MG63 (cell line): Measurements from ENCODE around the gene PREX1. TPM values are rescaled to one million over a fixed set of nuclear protein-coding genes. Genes with fewer than 3 reads are reported as not detected.

ENCODE experiments used
- DNase-seq: peaks from one replicate; pipeline ENCODE4 v3.0.0-alpha.2; 2020
- H3K27me3 ChIP-seq: fragments of 250-450 bp; sonication (Bioruptor Pico); 2 replicates; pipeline ENCODE4 v1.5.1; 2020; ENCODE audit warnings: mild to moderate bottlenecking, moderate library complexity
- H3K36me3 ChIP-seq: fragments of 250-450 bp; sonication (Bioruptor Pico); 2 replicates; pipeline ENCODE4 v1.5.1; 2020; ENCODE audit warnings: mild to moderate bottlenecking, moderate library complexity
- H3K4me3 ChIP-seq: fragments of 250-450 bp; sonication (Bioruptor Pico); 2 replicates; pipeline ENCODE4 v1.5.1; 2020; ENCODE audit warnings: mild to moderate bottlenecking, moderate library complexity
- H3K9me3 ChIP-seq: fragments of 250-450 bp; sonication (Bioruptor Pico); 2 replicates; pipeline ENCODE4 v1.5.1; 2020; ENCODE audit warnings: mild to moderate bottlenecking, moderate library complexity
- total RNA-seq: library from RNA; depleted of rRNA; stranded (reverse); fragments of >200 nt; shearing (Covaris generic); gene quantifications from 2 replicates; pipeline ENCODE4 v1.2.3, GENCODE V29; 2014; ENCODE audit warnings: low replicate concordance

Gene PREX1
- total RNA-seq, 1 experiment from 2014 or later: 5.8 TPM

DNA sequence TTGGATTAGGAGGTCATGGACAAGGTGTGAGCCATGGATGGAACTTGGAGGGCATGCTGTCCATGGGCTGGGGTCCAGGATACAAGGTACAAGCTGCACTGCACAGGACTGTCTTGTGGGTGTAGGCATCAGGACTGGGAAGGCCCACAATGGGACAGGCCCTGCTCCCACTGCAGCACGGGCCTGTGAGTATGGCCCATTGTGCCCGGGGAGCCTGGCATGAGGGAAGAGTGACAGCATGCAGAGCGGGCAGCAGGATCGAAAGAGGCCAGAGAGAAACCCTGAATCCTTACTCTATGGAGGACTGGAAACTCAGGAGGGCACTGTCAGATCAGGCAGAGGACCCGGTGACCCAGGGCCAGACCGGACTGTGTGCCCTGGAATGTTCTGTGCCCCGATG is 211.3 kb downstream of the PREX1 start:
- Histone ChIP-seq H3K36me3 (no peaks in the 10 kb centered on the region), H3K4me3 (no peak overlapping the region), H3K27me3 (peaks cover 13% of the 10 kb centered on the region; the same call in 1 of the 2 replicates), H3K9me3 (no peaks in the 10 kb centered on the region)
- DNase-seq: no peak

DNA sequence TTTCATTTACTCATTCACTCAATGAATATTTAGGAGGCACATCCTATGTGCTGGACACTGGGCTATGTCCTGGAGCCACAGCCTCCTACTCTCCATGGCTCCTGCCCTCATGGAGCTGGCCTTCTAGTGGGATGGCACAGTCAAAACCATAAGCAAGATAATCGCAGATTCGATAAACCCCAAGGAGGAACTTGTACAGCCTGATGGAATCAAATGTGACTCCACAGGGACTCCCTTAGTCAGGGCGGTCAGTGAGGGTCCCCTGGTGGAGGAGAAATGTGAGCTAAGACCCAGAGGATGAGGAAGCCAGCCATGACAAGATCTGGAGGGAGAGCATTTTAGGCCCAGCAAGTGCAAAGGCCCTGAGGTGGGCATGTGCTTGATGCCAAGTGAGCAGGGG is 211.9 kb downstream of the PREX1 start:
- Histone ChIP-seq H3K27me3 (peaks cover 18% of the 10 kb centered on the region; the same call in 1 of the 2 replicates), H3K9me3 (no peaks in the 10 kb centered on the region), H3K4me3 (no peak overlapping the region), H3K36me3 (no peaks in the 10 kb centered on the region)
- DNase-seq: no peak

DNA sequence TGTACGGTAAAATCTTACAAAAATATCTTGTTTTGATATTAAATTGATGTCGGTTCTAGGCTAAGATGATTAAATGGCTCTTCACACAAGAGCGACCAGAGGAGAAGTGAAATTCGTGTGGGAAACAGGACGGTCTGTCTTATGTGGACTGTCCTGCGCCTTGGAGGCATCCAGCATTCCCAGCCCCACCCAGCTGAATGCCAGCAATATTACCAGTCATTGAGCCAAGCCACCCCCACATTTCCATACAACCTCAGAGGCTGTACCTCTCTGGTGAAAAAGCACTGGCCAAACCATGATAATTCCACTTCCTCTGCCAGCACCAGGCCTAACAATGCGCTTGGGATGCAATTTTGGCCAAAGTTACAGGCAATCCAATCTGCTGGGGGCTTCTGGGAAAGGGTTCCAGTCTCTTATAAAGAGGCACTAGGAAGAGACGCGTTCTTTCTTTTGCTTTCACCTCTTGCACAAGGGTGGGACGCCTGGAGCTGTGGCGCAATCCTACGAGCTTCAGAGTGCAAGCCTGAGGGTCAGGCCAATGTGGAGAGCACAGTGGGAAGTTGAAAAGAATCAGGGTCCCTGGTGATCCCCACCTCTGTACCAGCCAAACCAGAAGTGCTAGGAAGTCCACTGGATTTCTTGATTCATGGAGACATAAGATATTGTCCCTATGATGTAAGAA is 213.1 kb downstream of the PREX1 start:
- peaks cover 26% of the 10 kb centered on the region; the same call in 1 of the 2 replicates for H3K27me3 ChIP-seq

DNA sequence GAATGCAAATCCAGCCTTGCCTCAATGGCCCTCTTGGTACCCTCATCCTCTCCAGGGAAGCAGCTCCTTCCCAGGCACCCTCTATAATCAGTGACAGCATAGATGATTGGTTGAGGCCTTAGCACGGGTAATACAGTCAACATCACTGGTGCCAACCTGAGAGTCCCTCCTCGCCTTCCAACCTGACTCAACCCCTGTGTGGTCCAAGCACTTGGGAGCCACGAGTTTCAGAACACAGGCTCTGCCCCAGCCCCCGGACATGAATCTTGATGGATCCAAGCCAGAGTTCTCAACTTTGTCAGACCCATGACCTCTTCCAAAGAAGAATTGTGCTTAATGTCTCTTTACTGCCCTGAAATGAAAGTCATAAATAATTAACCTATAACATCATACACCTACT is 213.9 kb downstream of the PREX1 start:
- DNase-seq: no peak
- Histone ChIP-seq H3K9me3 (no peaks in the 10 kb centered on the region), H3K4me3 (no peak overlapping the region), H3K27me3 (peaks cover 26% of the 10 kb centered on the region; the same call in 1 of the 2 replicates), H3K36me3 (no peaks in the 10 kb centered on the region)

More for the DNA sequence above, 213.1 kb downstream of the PREX1 start:
- no peak for DNase-seq
- Histone ChIP-seq H3K4me3 (no peak overlapping the region), H3K36me3 (no peaks in the 10 kb centered on the region), H3K9me3 (no peaks in the 10 kb centered on the region)

DNA sequence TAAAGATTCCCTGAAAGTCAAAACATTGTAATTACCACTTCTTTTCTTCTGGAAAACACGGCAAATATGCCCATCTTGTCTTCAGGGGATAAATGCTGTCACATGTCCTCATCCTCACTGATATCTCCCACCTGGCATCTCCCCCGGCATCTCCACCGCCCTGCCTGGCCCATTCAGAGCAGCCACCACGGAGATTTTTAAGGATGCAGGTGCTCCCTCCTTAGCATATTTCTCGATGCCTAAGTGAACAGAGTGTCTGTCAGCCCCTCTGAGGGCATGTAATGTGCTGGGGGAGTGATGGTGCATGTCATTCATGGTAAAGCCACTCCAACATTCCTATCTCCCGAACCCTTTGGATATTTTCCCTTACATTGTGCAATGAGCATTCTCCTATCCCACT is 215.5 kb downstream of the PREX1 start:
- H3K36me3 ChIP-seq: no peaks in the 10 kb centered on the region
- DNase-seq: no peak
- no peak overlapping the region for H3K4me3 ChIP-seq
- peaks cover 26% of the 10 kb centered on the region; the same call in 1 of the 2 replicates for H3K27me3 ChIP-seq
- no peaks in the 10 kb centered on the region for H3K9me3 ChIP-seq

DNA sequence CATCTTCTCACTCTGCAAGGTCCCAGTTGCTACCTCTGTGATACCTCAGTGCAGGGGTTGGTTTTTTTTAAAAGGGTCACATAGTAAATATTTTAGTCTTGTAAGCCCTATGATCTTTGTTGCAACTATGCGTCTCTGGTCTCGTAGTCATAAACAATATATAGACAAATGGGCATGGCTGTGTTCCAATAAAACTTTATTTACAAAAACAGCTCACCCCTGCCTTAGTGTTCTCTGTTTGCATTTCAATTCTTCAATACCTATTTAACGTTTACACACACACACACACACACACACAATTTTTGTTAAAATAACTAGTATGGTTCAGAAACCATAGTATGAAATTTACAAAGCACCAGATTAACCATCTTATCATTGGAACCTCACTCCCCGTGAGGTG is 216.8 kb downstream of the PREX1 start:
- Histone ChIP-seq H3K4me3 (no peak overlapping the region), H3K9me3 (no peaks in the 10 kb centered on the region), H3K36me3 (no peaks in the 10 kb centered on the region), H3K27me3 (peaks cover 26% of the 10 kb centered on the region; the same call in 1 of the 2 replicates)
- no peak for DNase-seq

DNA sequence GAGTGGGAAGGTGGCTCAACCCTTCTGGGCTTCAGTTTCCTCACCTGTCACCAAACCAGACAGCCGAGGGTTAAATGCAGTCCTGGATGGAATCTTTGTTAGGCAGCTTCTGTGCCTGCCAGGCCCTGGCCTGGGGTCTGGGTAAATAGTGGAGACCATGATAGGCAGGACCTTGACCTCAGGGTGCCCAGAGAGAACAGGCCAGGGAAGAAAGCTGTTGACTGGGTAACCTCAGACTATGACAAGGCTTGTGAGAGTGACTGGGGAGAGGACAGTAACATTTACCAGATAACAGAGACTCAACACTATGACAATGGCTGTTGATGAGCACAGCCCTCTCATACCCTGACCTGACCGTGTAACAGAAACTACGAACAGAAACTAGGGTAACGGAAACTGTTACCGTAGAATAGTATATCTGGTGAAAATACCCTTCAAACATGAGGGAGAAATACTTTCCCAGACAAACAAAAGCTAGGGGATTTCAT is 218.3 kb downstream of the PREX1 start:
- Histone ChIP-seq H3K36me3 (no peaks in the 10 kb centered on the region), H3K27me3 (peaks cover 26% of the 10 kb centered on the region; the same call in 1 of the 2 replicates), H3K9me3 (no peaks in the 10 kb centered on the region), H3K4me3 (no peak overlapping the region)
- no peak for DNase-seq

DNA sequence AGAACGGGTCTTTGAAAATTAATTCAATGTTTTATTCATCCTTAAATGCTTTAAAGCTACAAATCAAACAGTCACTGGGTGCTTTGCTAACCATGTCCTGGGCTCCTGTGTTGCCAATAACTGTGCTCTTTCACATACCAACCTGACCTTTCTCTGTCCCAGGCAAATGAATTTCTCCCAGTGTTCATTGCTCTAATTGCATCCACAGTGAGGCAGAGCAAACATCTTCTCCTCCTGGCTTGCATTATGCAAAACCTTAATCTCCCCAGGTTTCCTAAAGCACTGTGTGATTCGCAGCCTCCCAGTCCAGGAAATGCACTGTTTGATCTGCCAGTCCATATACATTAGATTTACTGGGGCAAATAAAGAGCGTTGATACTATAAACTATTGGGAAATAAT is 219.0 kb downstream of the PREX1 start:
- Histone ChIP-seq H3K27me3 (peaks cover 22% of the 10 kb centered on the region; the same call in 1 of the 2 replicates), H3K4me3 (no peak overlapping the region), H3K9me3 (no peaks in the 10 kb centered on the region), H3K36me3 (no peaks in the 10 kb centered on the region)
- DNase-seq: no peak

DNA sequence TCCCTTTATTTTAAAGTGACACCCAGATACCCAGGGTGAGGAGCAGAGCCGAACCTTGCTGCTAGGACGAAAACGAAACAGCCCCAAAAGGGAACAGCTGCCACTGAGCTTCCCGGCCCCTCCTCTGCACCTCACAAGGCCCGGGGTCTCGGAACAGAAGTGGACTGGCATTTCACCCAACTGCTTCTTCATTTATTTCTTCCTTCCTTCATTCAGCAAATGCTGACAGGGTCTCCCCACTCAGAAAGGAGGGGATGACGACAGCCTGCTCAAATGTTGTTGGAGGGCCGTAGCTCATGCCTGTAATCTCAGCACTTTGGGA is 220.3 kb downstream of the PREX1 start:
- no peak overlapping the region for H3K4me3 ChIP-seq
- peaks cover 19% of the 10 kb centered on the region; the same call in 1 of the 2 replicates for H3K27me3 ChIP-seq
- no peak for DNase-seq
- no peaks in the 10 kb centered on the region for H3K36me3 ChIP-seq
- no peaks in the 10 kb centered on the region for H3K9me3 ChIP-seq

DNA sequence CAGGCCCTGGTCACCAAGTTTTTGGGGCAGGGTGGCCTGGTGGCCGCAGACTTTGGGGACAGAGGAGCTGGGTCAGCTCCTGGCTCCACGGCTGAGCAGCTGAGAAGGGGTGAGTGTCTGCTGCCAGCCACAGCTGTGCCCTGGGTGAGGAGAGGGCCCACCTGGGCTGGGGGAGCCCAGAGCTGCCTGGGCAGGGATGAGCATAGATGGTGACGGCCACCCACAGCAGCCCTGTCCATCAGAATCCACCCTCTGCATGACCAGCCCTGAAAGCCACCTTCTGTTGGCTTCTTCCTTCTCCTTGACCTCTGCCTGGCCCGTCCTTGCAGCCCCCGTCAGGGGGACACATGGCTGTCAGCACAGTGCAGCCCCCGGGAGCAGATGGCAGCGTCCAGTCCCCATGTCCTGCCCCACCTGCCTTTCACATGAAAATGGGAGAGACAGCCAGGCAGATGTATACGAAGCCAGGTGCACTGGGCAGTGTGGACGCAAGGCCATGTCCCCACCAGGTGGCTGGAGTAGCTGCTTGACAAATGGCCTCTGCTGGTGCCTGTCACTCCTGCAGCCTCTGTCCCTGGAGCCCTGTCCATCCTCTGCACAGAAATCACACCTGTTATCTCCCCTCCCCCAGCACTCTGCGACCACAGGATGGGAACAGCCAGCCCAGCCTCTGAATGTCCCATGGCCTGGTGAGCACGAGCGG is 220.8 kb downstream of the PREX1 start:
- no peak for DNase-seq
- Histone ChIP-seq H3K4me3 (no peak overlapping the region), H3K9me3 (no peaks in the 10 kb centered on the region), H3K36me3 (no peaks in the 10 kb centered on the region), H3K27me3 (peaks cover 18% of the 10 kb centered on the region; the same call in 1 of the 2 replicates)

DNA sequence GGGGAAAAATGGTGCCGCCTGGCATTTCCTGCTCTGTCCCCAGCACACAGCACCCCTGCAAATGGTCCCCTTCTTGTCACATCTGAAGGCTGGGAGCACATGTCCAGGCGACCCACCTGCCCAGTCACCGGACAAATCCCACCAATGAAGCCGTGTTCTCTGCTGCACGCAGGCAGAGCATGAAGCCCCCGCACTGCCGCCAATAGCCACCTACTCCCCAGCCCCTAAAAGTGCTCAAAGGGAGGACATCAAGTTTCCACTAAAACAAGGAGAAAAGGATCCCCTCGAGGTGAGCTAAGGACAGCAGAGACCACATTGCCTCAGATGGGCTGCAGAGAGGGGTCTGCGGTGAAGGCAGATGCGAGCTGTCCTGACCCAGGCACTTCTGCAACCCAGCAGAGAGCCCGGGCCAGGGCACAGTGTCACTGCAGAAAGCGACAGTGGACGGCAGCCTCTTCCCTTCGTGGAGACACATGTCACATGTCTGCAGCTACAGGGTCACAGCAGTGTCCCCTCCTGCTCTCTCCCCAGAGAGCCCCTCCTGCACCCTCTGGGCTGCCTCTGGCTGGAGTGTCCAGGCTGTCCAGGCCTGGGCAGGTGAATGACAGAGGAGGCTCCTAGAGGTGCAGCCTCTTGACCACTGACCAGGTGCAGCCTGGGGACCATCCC is 221.5 kb downstream of the PREX1 start:
- Histone ChIP-seq H3K27me3 (peaks cover 19% of the 10 kb centered on the region; the same call in 1 of the 2 replicates), H3K9me3 (no peaks in the 10 kb centered on the region), H3K4me3 (no peak overlapping the region), H3K36me3 (no peaks in the 10 kb centered on the region)
- no peak for DNase-seq

DNA sequence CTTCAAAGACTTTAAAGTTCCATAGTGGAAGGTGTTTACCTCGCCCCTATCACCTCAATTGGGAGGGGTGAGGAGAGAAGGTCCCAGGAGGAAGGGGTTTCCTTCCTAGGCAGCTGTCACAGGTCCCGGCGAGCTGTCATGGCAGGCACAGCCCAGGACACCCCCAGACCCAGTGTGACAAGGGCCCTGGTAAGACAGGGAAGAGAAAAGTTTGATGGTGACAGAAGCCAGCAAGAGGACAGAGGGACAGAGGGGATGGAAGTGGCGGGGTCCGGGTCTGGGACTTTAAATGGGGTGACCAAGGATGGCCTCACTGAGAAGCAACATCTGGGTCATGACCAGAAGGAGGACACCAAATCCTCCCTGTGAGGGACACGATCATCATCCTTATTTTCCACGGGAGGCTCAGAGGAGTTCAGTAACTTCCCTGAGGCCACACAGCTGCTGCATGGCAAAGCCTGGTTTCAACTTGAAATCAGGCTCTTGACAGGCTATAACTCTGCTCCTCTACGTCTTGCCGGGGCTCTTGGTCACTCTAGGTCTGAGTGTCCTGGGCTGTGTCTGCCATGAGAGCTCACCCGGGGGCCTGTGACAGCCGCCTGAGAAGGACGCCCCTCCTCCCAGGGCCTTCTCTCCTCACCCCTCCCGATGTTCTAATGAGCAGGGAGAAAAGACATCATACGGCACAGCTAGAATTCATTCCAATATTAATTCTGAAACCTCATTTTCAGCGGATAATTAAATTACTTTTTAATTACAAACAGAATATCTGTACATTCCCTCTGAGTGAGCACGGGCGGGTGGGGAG is 222.2 kb downstream of the PREX1 start:
- no peaks in the 10 kb centered on the region for H3K9me3 ChIP-seq
- no peaks in the 10 kb centered on the region for H3K36me3 ChIP-seq
- no peak for DNase-seq
- peaks cover 17% of the 10 kb centered on the region; the same call in 1 of the 2 replicates for H3K27me3 ChIP-seq
- no peak overlapping the region for H3K4me3 ChIP-seq

DNA sequence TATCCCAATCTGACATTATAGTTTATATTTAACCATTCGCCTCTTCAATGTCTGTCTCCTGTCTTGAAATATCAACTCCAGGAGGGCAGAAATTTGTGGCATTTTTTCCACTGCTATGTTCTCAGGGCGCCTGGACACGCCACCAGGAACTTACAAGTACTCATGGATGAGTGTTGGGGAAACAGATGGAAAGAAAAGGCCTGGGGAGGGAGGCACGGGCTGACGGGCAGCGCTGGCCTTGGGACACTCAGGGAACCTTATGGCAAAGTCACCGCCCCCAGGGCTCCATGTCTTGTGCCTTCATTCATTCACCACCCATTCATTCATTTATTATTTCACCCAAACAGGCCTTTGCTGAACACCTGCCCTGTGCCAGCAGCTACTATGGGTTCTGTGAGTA is 222.9 kb downstream of the PREX1 start:
- DNase-seq: no peak
- Histone ChIP-seq H3K36me3 (no peaks in the 10 kb centered on the region), H3K4me3 (no peak overlapping the region), H3K9me3 (no peaks in the 10 kb centered on the region), H3K27me3 (peaks cover 11% of the 10 kb centered on the region; the same call in 1 of the 2 replicates)

DNA sequence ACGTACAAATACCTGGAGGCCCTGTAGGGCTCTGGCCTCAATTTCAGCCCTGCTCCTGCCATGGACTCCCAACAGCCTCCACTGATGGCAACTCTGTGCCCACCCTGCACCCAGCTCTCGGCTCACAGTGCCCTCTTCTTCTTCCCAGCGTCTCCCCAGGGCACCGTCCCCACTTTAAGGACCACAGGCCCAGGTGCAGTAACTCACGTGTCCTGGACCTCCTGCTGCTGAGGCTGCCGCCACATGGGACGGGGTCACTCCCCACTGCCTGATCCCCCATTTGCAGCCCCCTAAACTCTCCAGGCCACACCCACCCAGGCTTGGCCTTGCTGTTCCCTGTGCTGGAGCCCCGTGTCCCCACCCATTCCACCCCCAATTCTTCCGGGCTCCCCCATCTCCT is 223.4 kb downstream of the PREX1 start:
- no peak for DNase-seq
- peaks cover 9% of the 10 kb centered on the region; the same call in 1 of the 2 replicates for H3K27me3 ChIP-seq
- H3K9me3 ChIP-seq: no peaks in the 10 kb centered on the region
- H3K4me3 ChIP-seq: no peak overlapping the region
- no peaks in the 10 kb centered on the region for H3K36me3 ChIP-seq

DNA sequence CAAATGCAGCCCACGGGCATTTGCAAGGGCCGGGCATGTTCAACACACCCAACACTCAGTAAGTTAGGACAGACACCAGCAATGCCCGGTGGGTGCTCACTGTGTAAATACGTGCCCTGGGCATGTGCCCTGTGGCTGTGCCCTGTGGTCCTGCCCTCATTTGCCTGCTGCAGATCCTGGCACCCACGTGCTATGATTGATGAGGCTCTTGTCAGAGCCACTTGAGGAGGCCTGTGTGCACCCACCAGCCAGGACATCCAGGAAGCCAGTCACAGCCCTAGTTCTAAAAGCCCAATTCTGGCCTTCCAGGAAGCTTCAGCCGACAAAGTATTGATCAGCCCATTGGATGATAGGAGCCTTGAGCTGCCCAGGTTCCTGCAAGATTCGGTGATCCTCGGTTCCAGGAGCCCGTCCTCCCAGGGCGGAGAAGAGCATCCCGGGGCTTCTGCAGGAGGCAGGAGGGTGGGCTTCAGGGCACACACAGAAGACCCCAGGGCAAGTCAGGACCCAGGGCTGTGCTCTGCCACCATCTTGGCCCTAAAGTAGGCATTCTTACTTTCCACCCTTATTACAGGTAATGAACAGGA is 223.9 kb downstream of the PREX1 start:
- Histone ChIP-seq H3K9me3 (no peaks in the 10 kb centered on the region), H3K36me3 (no peaks in the 10 kb centered on the region), H3K4me3 (no peak overlapping the region), H3K27me3 (peaks cover 9% of the 10 kb centered on the region; the same call in 1 of the 2 replicates)
- DNase-seq: no peak

DNA sequence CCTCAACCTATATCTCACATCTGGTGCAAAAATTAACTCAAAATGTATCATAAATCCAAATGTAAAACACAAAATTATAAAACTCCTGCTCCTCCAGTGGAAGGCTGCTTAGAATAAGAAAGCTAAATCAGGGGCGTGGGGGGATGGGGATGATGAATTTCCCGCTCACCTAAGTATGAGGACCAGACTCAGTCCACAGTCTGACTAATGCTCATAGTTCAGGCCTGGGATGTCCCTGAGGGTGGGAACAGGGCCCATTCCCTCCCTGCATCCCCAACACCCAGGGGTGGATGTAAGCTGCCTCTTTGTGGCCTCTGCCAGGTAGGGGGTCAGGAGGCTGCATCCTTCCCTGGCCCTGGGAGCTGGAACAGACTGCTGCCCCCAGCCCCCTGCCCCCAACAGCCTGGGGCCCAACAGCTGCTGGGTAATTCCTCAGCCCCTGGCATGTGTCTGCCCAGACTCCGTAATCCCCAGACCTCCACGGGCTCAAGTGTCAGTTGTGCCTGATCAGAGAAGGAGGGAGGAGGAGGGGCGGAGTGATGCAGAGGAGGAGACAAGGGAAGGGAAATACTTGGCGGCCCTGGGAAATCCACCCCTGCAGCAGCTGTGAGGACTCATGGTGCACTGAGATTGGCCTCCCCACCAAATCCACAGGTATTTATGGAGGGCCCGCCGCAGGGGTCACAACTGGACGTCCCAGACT is 224.5 kb downstream of the PREX1 start:
- DNase-seq: no peak
- Histone ChIP-seq H3K36me3 (no peaks in the 10 kb centered on the region), H3K4me3 (no peak overlapping the region), H3K9me3 (no peaks in the 10 kb centered on the region), H3K27me3 (peaks cover 9% of the 10 kb centered on the region; the same call in 1 of the 2 replicates)
